SK-N-SH treated with all-trans-retinoic acid at 6 μM for 48 hours (cell line): ENCODE measurements around the gene ZP3.

ENCODE experiments used
- RARB ChIP-seq: fragments of 250-450 bp; sonication (Bioruptor Pico); IDR thresholded peaks from 2 replicates; pipeline ENCODE4 v1.8.0; 2021; ENCODE audit warnings: mild to moderate bottlenecking, moderate library complexity
- ZNF70 ChIP-seq: fragments of 450-650 bp; formaldehyde crosslinking; IDR thresholded peaks from 2 replicates; pipeline ENCODE4 v1.5.0; 2020; ENCODE audit warnings: mild to moderate bottlenecking, moderate library complexity
- ZNF8 ChIP-seq: fragments of 450-650 bp; formaldehyde crosslinking; IDR thresholded peaks from 2 replicates; pipeline ENCODE4 v1.5.0; 2020; ENCODE audit warnings: mild to moderate bottlenecking, moderate library complexity
- TF ChIP-seq, protein P1 (sequence below): fragments of 250-450 bp; sonication (Bioruptor Pico); IDR thresholded peaks from 2 replicates; pipeline ENCODE4 v1.8.0; 2020; ENCODE audit warnings: mild to moderate bottlenecking, moderate library complexity, borderline replicate concordance

DNA sequence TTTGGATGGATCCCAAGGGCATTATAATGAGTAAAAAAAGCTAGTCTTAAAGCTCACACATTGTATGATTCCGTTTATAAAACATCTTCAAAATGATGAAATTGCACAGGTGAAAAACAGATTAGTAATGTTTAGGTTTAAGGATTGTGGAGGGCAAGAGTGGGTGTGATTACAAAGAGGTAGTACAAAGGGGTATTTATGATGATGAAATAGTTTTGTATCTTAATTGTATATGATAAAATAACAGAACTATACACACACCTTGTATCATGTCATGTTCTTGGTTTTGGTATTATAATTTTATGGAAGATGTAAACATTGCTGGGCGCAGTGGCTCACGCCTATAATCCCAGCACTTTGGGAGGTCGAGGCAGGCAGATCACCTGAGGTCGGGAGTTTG is 12.5 kb upstream of the ZP3 start:
- TF ChIP-seq RARB: no peak
- TF ChIP-seq, protein P1, sequence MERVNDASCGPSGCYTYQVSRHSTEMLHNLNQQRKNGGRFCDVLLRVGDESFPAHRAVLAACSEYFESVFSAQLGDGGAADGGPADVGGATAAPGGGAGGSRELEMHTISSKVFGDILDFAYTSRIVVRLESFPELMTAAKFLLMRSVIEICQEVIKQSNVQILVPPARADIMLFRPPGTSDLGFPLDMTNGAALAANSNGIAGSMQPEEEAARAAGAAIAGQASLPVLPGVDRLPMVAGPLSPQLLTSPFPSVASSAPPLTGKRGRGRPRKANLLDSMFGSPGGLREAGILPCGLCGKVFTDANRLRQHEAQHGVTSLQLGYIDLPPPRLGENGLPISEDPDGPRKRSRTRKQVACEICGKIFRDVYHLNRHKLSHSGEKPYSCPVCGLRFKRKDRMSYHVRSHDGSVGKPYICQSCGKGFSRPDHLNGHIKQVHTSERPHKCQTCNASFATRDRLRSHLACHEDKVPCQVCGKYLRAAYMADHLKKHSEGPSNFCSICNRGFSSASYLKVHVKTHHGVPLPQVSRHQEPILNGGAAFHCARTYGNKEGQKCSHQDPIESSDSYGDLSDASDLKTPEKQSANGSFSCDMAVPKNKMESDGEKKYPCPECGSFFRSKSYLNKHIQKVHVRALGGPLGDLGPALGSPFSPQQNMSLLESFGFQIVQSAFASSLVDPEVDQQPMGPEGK (CRISPR knock-in tag): no peak
- TF ChIP-seq ZNF70: no peak
- TF ChIP-seq ZNF8 (CRISPR knock-in tag): no peak
